NCI-H128 (cell line): ENCODE measurements around the gene IDS.
"Not testable (repeated sequence)": the region's sequence is repeated elsewhere in the genome, so short reads cannot be mapped to it uniquely, and the experiment has no call there.

Experiments used
- DNase-seq: peaks from one replicate; lab custom pipeline; 2025; ENCODE audit not compliant: unreplicated experiment; lab: John Stamatoyannopoulos, UW

IDS gene

GRCh38 chrX:149502923-149503322 lies 2.2 kb downstream of the IDS start:
- not testable (repeated sequence) for DNase-seq

DNA sequence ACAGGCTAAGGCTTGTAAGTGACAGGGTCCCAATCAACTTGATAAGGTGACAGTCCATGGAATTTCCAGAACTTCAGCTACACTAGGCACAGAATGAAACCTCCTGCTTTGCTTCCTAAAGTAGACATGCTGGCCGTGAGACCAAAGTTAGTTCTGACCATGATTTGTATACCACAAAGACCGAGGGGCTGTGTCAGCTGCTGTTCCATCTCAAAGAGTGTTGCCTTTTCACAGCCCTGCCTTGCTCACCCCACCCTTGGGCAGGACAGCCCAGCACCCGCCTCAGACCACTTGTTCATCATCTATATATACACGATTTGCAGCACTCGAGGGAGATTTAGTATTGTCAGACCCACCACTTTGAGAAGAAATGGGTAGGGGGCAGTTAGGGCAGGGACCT lies 5.3 kb downstream of the IDS start:
- no peak for DNase-seq

DNA sequence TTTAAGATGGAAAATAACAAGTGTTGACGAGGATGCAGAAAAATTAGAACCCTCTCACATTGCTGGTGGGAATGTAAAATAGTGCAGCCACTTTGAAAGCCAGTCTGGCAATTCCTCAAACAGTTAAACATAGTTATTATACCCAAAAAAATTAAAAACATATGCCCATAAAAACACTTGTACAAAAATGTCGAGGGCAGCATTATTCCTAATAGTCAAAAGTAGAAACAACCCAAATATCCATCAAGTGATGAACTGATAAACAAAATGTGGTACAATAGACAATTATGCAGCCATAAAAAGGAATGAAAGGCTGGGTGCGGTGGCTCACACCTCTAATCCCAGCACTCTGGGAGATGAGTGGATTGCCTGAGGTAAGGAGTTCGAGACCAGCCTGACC lies 6.3 kb downstream of the IDS start:
- no peak for DNase-seq

- no peak for DNase-seq
Measured at GRCh38 chrX:149497626-149498025, 7.5 kb downstream of the IDS start.

DNA sequence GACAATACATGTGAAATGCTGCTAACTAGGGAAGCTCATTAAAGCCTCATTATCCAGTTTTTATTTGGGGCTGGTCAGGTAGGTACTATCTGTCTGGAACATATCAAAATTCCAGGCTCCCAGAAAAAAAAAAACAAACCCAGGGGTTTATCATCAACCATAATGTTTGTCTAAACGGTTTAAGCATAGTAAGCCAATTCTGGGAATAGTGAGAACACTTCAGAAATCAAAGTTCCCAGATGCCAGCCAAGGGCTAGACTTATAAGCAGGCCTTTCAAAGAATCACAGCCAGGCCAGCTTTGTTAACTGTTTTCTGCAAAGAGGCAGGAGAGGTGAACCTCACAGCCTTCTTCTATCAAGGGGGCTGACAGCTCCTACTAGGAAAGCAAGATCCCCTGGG lies 8.1 kb downstream of the IDS start:
- no peak for DNase-seq

DNA sequence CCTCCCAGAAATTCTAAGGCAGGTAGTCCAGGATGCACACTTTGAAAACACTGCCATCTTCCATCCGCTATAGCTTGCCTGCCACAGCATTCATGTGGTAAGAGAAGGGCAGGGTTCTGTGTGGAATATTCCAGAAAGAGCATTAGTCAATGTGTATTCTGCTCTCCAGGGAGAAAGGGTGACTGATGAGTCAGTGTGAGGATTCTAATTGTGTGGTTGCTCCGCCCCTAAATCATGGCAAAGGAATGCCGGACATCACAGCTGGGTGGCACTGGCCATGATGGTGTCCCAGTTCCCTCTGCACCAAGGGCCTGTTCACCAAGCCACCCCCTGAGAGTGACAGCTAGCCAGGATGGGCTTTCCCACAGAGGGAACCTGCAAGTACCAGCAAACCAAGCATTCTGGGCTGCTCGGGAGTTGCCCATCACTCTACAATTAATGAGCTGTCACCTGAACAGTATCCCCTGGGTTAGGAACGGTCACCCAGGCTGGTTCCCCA lies 9.5 kb downstream of the IDS start:
- no peak for DNase-seq

DNA sequence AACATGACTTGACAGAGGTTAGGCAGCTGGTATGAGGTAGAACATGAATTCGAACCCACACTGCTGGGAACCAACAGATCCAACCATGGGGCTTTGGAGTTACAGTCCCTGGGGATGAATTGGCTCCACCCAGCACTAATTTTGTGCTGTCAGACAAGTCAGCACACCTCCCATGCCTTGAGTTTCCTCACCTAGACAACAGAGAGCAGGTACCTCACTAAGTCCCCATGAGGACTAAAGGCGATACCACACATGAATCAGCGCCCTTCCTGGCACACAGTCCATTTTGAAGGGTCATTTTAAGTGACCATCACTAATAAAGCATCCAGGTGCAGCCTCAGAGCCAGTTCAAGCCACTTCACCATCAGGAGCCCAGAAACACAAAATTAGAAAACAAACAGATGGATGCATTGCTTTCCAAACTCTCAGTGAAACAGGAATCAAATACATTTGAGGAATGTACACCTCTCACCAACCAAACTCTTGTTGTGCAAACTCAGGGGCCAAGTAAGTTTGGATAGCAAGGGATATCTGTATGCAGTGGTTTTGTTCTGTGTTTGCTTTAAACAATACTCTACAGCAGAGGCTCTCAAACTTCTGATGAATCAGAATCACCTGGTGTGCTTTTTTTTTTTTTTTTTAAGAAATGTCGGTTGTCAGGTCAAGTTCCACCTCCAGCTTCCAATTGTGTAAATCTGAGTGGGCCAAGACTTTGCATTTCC lies 10.1 kb downstream of the IDS start:
- no peak for DNase-seq

DNA sequence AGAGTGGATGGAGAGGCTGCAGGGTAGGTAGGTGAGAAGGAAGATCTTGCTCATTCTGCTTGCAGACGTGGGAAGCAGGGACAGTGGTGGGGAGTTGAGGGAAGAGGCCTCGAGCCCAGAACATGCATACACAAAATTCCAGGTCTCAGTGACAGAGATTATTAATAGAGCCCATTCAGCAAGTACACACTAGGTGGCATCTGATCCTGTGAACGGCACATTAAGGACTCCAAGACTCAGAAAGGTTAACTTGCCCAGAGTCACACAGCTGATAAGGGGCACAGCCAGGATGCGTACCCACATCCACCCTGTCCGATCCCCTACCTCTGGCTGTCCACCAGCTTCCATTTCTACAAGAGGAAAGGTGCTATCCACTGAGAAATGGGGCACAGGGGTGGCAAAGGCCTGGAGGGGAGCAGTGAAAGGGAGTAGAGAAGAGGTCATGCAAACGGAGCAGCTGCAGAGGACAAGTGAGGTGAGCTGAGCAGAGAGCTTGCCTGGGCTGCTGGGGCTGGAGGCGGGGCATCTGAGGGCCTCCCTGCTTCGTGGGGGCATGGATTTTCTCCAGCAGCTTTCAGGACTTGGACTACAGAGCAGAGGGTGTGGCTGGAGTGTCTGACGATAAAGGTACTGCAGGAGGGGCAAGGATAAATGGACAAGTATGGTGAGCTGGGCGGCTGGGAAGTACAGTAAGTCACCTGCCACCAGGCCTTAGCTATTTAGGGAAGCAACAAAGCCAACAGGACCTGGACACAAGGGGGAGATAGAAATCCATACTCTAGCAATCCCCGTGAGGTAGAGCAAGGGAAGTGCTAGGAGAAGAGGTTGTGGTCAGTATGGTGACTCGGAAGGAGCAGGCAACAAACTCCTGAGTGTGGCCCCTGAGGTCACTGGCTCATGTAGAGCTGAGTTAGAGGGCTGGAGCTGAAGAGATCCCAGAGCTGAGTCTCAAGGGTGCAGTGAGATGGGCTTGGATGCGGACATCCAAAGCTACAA lies 11.2 kb downstream of the IDS start:
- DNase-seq = no peak

DNA sequence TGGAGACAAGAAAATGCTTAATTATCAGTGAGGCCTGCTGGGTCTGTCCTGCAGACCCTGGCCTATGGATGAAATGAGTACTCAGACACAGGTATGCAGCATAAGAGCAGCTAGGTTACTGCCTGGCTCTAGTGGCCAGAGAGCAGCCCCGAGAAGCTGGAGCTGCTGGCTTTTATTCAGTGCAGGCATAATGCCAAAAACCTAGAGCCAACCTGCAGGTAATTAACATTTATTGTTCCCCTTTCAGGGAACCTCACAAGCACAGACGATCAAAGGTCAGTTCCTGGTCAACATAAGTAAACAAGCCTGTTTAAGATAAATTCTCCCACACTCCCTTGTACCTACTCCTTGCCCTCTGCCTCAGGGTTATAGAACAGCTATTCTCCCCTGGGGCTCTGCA lies 13.3 kb downstream of the IDS start:
- no peak for DNase-seq

DNA sequence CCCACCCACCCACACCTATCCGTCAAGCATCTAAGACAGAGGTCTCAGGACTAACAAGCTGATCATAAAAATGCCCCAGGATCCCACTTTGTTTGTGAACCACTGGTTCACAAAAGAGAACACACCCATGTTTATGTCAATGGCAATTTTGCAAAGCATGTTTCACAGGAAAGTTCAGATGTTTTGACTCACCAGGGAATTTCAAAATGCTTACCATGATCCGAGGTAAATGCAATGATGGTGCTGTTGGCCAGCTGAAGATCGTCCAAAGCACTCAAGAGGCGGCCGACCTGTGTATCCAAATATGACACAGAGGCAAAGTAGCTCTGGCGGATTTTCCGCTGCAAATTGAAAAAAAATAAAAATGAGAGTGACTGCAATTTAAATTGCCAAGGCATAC lies 15.0 kb downstream of the IDS start:
- DNase-seq = no peak

DNA sequence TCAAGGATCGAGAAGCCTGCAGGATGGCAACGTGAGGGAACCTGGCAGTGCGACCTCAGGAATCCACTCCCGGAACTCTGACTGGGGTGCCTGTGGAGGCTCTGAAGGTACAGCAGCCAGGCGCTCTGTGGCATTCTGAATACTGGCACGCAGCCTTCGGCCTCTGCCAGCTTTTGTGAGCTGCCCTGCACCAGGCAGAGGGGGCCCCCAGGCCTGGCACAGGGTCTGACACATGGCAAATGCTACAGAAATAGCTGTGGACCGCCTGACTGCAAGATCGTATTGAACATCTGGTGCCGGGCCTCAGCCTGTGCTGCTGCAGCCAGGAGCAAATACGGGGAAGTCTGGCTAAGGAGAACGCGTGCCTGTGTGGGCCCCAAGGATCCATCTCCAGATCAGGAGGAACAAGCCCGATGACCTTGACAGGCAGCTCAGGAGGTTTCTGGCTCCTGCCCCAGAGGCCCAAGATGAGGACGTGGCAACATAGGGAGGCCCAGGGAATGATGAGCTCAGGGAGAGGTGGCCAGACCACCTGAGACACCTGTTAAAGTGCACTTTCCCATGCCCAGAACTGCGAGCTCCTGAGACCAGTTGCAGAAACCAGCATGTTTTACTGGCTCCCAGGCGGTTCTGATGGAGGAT lies 16.6 kb downstream of the IDS start:
- not testable (repeated sequence) for DNase-seq

- not testable (repeated sequence) for DNase-seq
Measured at GRCh38 chrX:149488008-149488407, 17.1 kb downstream of the IDS start.

DNA sequence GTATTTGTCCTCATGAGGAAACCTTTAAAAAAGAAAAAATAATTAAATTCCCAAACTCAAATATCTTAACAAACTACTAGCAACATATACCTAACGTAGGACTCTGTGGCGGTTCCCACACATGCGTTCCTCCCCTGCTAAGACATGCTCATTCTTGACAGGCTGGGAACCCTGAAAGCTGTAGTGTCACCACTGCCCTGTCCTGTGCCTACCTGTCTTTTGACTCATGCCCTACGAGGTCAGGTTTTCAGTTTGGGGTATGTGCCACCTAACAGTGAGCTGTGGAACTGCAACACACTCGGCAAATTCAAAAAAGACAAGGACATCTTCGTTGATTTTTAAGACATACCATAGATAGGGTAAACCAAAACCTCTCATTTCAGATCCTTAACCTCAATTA lies 17.8 kb downstream of the IDS start:
- no peak for DNase-seq

DNA sequence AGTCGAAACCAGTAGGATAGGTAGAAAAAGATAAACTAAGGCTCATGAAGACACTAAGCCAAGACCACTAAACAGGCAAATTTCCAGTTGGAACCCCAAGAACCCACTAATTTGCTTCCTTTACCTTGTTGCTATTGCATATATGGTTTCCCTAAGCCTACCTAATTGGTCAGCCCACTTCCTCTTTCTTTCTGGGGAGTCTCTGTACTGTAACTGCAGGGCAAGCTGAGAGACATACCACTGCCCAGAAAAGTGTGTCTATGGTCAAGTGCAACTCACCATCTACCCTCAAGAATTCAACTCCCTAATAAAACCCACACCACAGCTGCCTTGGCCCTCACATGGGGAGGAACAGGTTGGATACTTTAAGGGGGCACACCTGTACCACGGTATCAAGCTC lies 28.6 kb downstream of the IDS start:
- no peak for DNase-seq

DNA sequence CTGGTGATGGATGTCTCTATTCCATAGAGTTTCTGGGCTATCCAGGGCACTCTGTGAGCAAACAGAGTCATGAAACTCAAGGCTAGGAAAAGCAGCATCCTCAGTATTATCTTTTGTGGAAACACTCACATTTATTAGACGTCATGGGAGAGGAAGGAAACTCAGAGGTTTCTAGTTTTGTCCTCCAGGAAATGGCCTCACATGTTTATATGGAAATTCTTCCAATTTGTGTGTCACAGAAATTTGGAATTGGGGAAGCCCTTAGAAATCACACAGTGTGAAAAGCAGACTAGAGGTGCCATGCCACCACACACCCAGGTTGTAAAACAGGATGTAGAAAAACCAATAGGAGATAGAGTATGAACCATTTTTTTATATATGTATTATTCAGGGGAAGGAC lies 31.1 kb downstream of the IDS start:
- no peak for DNase-seq

DNA sequence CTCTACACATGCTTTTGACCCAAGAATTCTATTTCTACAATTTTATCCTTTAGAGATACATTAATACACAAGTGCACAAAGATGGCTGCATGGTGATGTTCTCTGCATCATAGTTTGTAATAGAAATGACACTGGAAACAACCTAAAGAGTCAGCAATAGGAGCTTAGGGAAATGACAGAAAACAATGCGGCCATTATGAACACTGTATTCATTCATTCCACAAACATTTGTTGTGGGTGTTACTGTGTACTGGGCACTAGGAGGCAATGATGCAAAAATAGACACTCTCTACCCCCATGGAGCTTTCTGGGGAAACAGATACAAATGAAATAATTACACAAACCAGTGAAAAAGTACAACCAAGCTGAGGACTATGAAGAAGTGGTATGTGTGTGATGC lies 32.0 kb downstream of the IDS start:
- DNase-seq = no peak

DNA sequence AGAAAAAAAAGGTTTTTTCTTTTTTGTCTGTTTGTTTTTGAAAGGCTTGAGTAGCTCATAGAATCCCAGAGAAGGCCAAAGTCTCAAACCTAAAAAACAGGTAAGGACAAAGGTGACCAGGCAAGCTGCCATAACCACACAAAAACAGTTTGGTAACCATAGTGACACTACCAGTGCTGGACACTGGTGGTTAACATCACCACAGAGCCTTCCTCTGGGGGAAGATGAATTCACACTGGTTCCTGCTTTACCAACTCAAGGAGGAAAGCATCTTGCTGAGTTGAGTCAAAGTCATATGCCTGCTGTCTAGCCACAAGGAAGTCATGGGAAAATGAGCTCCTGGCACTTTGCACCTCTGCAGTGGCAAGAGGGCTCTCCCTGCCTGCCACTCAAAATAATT lies 32.5 kb downstream of the IDS start:
- DNase-seq = no peak

DNA sequence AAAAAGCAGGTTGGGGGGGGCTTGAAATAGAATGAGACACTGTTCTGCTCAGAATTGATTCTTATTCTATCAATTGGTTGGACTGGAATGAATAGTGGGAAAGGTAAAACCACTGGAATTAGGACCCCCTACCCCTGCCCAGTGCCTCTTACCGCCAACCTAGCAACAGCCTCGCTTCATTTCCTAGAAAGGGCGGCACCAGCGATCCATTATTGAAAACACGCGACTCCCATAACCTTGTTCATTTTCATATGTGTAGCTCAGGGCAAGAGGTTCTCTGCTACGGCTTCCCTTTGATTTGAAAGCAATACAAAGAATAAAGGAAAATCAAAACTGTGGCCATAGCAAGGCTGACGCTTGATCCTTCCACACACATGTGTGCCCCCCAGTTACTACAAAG lies 33.7 kb downstream of the IDS start:
- no peak for DNase-seq

- DNase-seq = peak; percentile 45
Measured at GRCh38 chrX:149470955-149471354, 34.2 kb downstream of the IDS start.

GRCh38 chrX:149469406-149469805 lies 35.7 kb downstream of the IDS start:
- no peak for DNase-seq

DNA sequence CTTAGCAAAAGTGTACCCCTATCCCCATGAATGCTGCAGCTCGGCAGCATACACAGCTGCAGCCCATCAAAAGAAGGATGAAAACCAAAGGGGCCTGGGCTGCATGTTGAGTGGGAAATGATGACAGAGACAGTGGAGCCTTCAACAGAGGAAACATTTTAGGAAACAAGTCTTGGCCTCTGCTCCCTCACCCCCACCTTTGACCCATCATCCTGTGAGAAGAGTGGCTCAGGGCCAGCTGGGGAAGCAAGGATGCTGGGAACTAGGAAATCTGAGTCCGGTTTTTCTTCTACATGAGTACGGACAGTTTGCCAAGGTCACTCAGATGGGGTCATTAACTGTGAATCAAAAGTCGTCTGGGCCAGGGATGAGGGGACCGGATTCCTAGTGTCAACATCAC lies 37.2 kb downstream of the IDS start:
- DNase-seq = no peak

DNA sequence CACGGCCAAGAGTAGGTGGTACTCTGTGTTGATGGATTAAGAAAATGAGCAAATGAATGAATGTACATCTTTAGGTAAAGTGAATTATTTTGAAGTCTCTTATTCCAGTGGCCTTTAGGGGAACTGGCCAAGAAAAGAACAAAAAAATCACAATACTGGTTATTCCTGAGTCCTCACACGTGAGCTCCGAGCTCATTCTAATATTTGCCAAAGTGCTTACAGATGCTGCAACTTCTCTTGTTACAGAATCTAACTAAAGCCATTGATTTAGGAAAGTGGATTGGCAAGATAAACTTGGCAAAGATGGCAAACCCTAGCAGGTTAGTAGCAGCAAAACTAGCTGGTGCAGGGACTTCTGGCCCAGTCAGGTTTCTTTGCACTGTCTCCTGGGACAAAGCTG lies 37.6 kb downstream of the IDS start:
- DNase-seq = no peak
